K562 (cell line): Measurements from ENCODE around the gene CARM1. TPM values are rescaled to one million over a fixed set of nuclear protein-coding genes. Genes with fewer than 3 reads are reported as not detected.

Source experiments
- ARNT ChIP-seq, 2 experiments: fragments of 450-650 bp; IDR thresholded peaks; 2 replicates each; pipeline ENCODE4 v1.6.1; 2016; ENCODE audit warnings: mild to moderate bottlenecking in 1 of 2
- ATF7 ChIP-seq: fragments of 450-650 bp; IDR thresholded peaks from 2 replicates; pipeline ENCODE4 v1.7.1; 2014; ENCODE audit warnings: mild to moderate bottlenecking, moderate library complexity
- CEBPZ ChIP-seq: fragments of 150-350 bp; IDR thresholded peaks from 2 replicates; pipeline ENCODE4 v1.6.1; 2014; ENCODE audit warnings: low read depth, mild to moderate bottlenecking, low read length, borderline replicate concordance
- FOXJ2 ChIP-seq: fragments of 200-800 bp; sonication (Bioruptor generic); IDR thresholded peaks from 2 replicates; pipeline ENCODE4 v1.6.1; 2016; ENCODE audit warnings: missing genetic modification characterization, missing compliant biosample characterization
- NCOR1 ChIP-seq: fragments of 450-650 bp; IDR thresholded peaks from 2 replicates; pipeline ENCODE4 v1.6.1; 2016; ENCODE audit warnings: mild to moderate bottlenecking, moderate library complexity
- NELFE ChIP-seq: IDR thresholded peaks from 2 replicates; pipeline ENCODE4 v1.6.1; 2011; ENCODE audit warnings: mild to moderate bottlenecking; ENCODE audit not compliant: insufficient read depth, insufficient read length
- PURB ChIP-seq: sonication (generic); formaldehyde crosslinking; IDR thresholded peaks from 2 replicates; pipeline ENCODE4 v1.9.0; 2021; ENCODE audit warnings: low read depth, mild to moderate bottlenecking, missing genetic modification reagents
- YY1 ChIP-seq, 3 experiments: IDR thresholded peaks; 2 replicates each; pipeline ENCODE4 v1.6.1; 2011; ENCODE audit warnings: low read length in 2 of 3, mild to moderate bottlenecking in 2 of 3, moderate library complexity in 2 of 3, borderline replicate concordance in 1 of 3, control low read depth in 1 of 3, low read depth in 1 of 3; ENCODE audit not compliant: insufficient read depth in 3 of 3, insufficient replicate concordance in 2 of 3, control insufficient read depth in 1 of 3, insufficient read length in 1 of 3; ENCODE audit errors: extremely low read depth in 1 of 3
- ZNF175 ChIP-seq: fragments of 200-800 bp; sonication (Bioruptor generic); IDR thresholded peaks from 2 replicates; pipeline ENCODE4 v1.6.1; 2016; ENCODE audit warnings: low read depth, mild to moderate bottlenecking, missing genetic modification characterization, missing compliant biosample characterization
- ZNF395 ChIP-seq: fragments of 200-800 bp; sonication (Bioruptor generic); IDR thresholded peaks from 2 replicates; pipeline ENCODE4 v1.6.1; 2017; ENCODE audit warnings: missing genetic modification characterization, missing compliant biosample characterization
- ZNF431 ChIP-seq: sonication (generic); formaldehyde crosslinking; IDR thresholded peaks from 2 replicates; pipeline ENCODE4 v1.8.0; 2022; ENCODE audit warnings: mild to moderate bottlenecking, missing genetic modification reagents
- polyA plus RNA-seq, 8 experiments: library from polyadenylated mRNA; depleted of rRNA in 4 of 8; stranded (reverse) in 5 of 8; unstranded in 3 of 8; fragments of >200 nt; fragmentation: Nextera tagmentation in 2 of 8; fragmentation: Illumina TruSeq in 1 of 8; extraction: Ambion mirVana in 2 of 8; extraction: Trizol in 1 of 8; gene quantifications; 2 replicates each; pipeline versions ENCODE4 v1.2.1 to v1.2.3, GENCODE V29; 2011 to 2014; ENCODE audit warnings: inconsistent platforms in 1 of 8, missing spikeins in 1 of 8
- total RNA-seq, 7 experiments: library from RNA; depleted of rRNA in 6 of 7; stranded (reverse); fragments of >200 nt in 6 of 7; fragmentation: Illumina TruSeq in 2 of 7; extraction: Trizol in 2 of 7; gene quantifications; 2 replicates each; pipeline versions ENCODE4 v1.2.1 to v1.2.3, GENCODE V29; 2011 to 2021; ENCODE audit warnings: low replicate concordance in 1 of 7

Gene CARM1
- total and polyA plus RNA-seq, 9 of the 15 experiments (the other 6 are each of a cell fraction or from before 2014, with no cell fraction given): 0.36 to 86.0 (median 29.7) TPM

GRCh38 chr19:10839114-10840050, 32.0 kb upstream of the CARM1 start (continued):
- TF ChIP-seq ZNF395 (CRISPR knock-in tag) (peak; percentile 85), PURB (CRISPR knock-in tag) (no peak), ATF7 (0 out of 2 replicates have a peak, but pooled peaks have one; percentile 26), NCOR1 (peak; percentile 76), CEBPZ (no peak), ZNF431 (CRISPR knock-in tag) (no peak), YY1 (IDR thresholded peaks at IDR 0.05; ENCODE audit: borderline replicate concordance in 1 of 3, control insufficient read depth in 1 of 3, extremely low read depth in 1 of 3, insufficient read depth in 3 of 3, insufficient read length in 1 of 3, insufficient replicate concordance in 2 of 3, low read depth in 1 of 3, low read length in 2 of 3) (peak; percentile 29 to 86 (median 45)), ARNT (IDR thresholded peaks at IDR 0.05) (0 out of 4 replicates have a peak, but pooled peaks of 1 of the 2 experiments have one; percentile 28), NELFE (no peak), ZNF175 (CRISPR knock-in tag) (0 out of 2 replicates have a peak, but pooled peaks have one; percentile 34), FOXJ2 (tag) (0 out of 2 replicates have a peak, but pooled peaks have one; percentile 25)
